ENCODE measurements around the gene RBMS2. TPM values are rescaled to one million over a fixed set of nuclear protein-coding genes. Genes with fewer than 3 reads are reported as not detected.

The RBMS2 gene
- total and polyA plus RNA-seq, 9 of the 15 experiments (the other 6 are each of a cell fraction or from before 2014, with no cell fraction given): 0.08 to 10.5 (median 0.31) TPM

DNA sequence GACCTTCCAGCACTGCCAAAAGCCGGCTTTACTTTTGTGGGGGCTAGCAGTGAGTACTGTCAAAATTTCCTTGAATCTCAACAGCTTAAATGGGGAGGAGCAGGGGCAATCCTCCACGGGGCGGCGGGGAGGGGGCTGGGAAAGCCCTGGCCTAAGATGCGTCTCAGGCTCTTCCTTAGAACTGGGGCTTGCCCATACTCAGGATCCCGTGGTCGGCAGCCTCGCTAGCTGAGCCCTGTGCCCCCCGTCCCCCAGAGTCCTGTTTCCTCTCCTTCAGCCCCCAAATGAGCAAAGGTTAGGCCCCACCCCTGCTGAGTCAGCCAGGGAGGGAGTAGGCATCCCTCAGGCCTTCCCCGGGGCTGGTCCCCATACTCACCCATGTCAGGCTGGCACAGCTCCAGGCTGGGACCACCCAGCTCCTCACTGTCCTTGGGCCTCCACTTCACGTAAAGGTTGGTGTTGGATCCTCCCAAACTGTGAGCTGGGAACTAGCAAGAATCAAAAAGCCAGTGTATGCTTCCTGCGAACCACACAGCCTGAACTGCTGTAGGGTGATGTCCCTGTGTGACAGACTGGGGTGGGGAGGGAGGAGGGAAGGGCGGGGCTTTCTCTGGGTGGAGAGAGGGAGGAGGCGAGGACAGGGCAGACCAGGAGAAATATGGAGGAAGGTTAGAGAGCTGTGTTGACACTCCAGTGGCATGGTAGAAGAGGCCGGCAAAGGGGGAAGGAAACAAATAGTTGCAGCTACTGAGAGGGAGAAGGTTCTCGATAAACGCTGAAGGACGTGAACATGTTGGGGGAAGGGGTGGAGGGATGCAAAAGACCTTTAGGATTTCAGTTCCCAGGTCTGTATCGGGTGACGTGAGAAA, 114.4 kb downstream of the RBMS2 start (continued):
- no peak for TF ChIP-seq NFE2L1 (tag; IDR thresholded peaks at IDR 0.05; ENCODE audit: borderline replicate concordance, low read depth)
- TF ChIP-seq XRCC4 (IDR thresholded peaks at IDR 0.05; ENCODE audit: extremely low read depth, insufficient read depth, insufficient read length): no peak
- TF ChIP-seq, protein P1, sequence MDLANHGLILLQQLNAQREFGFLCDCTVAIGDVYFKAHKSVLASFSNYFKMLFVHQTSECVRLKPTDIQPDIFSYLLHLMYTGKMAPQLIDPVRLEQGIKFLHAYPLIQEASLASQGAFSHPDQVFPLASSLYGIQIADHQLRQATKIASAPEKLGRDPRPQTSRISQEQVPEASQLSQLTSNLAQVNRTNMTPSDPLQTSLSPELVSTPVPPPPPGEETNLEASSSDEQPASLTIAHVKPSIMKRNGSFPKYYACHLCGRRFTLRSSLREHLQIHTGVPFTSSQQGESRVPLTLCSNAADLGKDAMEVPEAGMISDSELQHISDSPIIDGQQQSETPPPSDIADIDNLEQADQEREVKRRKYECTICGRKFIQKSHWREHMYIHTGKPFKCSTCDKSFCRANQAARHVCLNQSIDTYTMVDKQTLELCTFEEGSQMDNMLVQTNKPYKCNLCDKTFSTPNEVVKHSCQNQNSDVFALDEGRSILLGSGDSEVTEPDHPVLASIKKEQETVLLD (IDR thresholded peaks at IDR 0.05): no peak
- no peak for TF ChIP-seq ZNF785 (CRISPR knock-in tag; IDR thresholded peaks at IDR 0.05)
- TF ChIP-seq, protein P2, sequence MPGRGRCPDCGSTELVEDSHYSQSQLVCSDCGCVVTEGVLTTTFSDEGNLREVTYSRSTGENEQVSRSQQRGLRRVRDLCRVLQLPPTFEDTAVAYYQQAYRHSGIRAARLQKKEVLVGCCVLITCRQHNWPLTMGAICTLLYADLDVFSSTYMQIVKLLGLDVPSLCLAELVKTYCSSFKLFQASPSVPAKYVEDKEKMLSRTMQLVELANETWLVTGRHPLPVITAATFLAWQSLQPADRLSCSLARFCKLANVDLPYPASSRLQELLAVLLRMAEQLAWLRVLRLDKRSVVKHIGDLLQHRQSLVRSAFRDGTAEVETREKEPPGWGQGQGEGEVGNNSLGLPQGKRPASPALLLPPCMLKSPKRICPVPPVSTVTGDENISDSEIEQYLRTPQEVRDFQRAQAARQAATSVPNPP (IDR thresholded peaks at IDR 0.05; ENCODE audit: borderline replicate concordance, insufficient read depth, insufficient read length): no peak
- TF ChIP-seq ZNF444 (CRISPR knock-in tag; IDR thresholded peaks at IDR 0.05): 0 out of 2 replicates have a peak, but pooled peaks have one; percentile 32
- no peak for TF ChIP-seq NR4A1 (CRISPR knock-in tag; IDR thresholded peaks at IDR 0.05)
- TF ChIP-seq NR4A1 (tag; IDR thresholded peaks at IDR 0.05): no peak
- TF ChIP-seq ATF1 (CRISPR knock-in tag; IDR thresholded peaks at IDR 0.05): no peak
- TF ChIP-seq ATF1 (tag; IDR thresholded peaks at IDR 0.05): no peak
- TF ChIP-seq LARP7 (IDR thresholded peaks at IDR 0.05): 0 out of 2 replicates have a peak, but pooled peaks have one; percentile 72
- no peak for TF ChIP-seq ZNF644 (tag; IDR thresholded peaks at IDR 0.05; ENCODE audit: low read depth)
- TF ChIP-seq FOXA3 (CRISPR knock-in tag; conservative IDR thresholded peaks at IDR 0.05 in 1 of 2, IDR thresholded peaks at IDR 0.05 in 1 of 2): peak; percentile 43 to 53; a peak in 3 of 4 replicates
- TF ChIP-seq ZNF696 (CRISPR knock-in tag; conservative IDR thresholded peaks at IDR 0.05): no peak
- no peak for TF ChIP-seq ZSCAN29 (IDR thresholded peaks at IDR 0.05)
- TF ChIP-seq, protein P3, sequence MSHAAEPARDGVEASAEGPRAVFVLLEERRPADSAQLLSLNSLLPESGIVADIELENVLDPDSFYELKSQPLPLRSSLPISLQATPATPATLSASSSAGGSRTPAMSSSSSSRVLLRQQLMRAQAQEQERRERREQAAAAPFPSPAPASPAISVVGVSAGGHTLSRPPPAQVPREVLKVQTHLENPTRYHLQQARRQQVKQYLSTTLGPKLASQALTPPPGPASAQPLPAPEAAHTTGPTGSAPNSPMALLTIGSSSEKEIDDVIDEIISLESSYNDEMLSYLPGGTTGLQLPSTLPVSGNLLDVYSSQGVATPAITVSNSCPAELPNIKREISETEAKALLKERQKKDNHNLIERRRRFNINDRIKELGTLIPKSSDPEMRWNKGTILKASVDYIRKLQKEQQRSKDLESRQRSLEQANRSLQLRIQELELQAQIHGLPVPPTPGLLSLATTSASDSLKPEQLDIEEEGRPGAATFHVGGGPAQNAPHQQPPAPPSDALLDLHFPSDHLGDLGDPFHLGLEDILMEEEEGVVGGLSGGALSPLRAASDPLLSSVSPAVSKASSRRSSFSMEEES (CRISPR knock-in tag; IDR thresholded peaks at IDR 0.05): no peak
- TF ChIP-seq POLR3A (IDR thresholded peaks at IDR 0.05; ENCODE audit: borderline replicate concordance, extremely low read depth, insufficient read depth, insufficient read length): no peak
- TF ChIP-seq, protein P4, sequence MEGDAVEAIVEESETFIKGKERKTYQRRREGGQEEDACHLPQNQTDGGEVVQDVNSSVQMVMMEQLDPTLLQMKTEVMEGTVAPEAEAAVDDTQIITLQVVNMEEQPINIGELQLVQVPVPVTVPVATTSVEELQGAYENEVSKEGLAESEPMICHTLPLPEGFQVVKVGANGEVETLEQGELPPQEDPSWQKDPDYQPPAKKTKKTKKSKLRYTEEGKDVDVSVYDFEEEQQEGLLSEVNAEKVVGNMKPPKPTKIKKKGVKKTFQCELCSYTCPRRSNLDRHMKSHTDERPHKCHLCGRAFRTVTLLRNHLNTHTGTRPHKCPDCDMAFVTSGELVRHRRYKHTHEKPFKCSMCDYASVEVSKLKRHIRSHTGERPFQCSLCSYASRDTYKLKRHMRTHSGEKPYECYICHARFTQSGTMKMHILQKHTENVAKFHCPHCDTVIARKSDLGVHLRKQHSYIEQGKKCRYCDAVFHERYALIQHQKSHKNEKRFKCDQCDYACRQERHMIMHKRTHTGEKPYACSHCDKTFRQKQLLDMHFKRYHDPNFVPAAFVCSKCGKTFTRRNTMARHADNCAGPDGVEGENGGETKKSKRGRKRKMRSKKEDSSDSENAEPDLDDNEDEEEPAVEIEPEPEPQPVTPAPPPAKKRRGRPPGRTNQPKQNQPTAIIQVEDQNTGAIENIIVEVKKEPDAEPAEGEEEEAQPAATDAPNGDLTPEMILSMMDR (IDR thresholded peaks at IDR 0.05 in 2 of 3, conservative IDR thresholded peaks at IDR 0.05 in 1 of 3; ENCODE audit: insufficient read depth in 2 of 3, low read depth in 1 of 3, low read length in 3 of 3): no peak
- TF ChIP-seq HNRNPK (IDR thresholded peaks at IDR 0.05; ENCODE audit: low read depth, low read length, poor library complexity, severe bottlenecking): no peak
- TF ChIP-seq FUS (optimal IDR thresholded peaks at IDR 0.05; ENCODE audit: low read depth, low read length): no peak
- TF ChIP-seq SIRT6 (IDR thresholded peaks at IDR 0.05; ENCODE audit: low read depth, low read length): no peak
- no peak for TF ChIP-seq TARDBP (IDR thresholded peaks at IDR 0.05)
- no peak for TF ChIP-seq MCM5 (IDR thresholded peaks at IDR 0.05; ENCODE audit: low read depth)

All from K562 (cell line).